Pancreas (tissue), 10 donors: ENCODE results near the gene PAX6. TPM values are rescaled to one million over a fixed set of nuclear protein-coding genes. Genes with fewer than 3 reads are reported as not detected.
"Not testable (repeated sequence)": the region's sequence is repeated elsewhere in the genome, so short reads cannot be mapped to it uniquely, and the experiment has no call there.

Source experiments
- ATAC-seq, 4 donors: fragments of 200-7000 bp; cut with Tn5 transposase; one replicate each; pipeline versions ENCODE4 v1.8.0 to v1.9.1; 2020; ENCODE audit warnings: mild to moderate bottlenecking in 4 of 4, moderate library complexity in 4 of 4
- DNase-seq, 6 donors: peaks; one replicate each; pipeline ENCODE4 v3.0.0-alpha.2; 2020
- FAIRE-seq: peaks from 2 replicates; lab custom pipeline; 2012; peaks lifted over from hg19 to GRCh38; lab: Jason Lieb, UNC
- H3K27ac ChIP-seq, 4 donors: fragments of 200-600 bp; sonication (generic); 1 replicate in 3 of 4; 2 replicates in 1 of 4; pipeline versions ENCODE4 v1.5.0 to v1.8.0; 2020
- H3K27me3 ChIP-seq, 4 donors: fragments of 200-600 bp; one replicate each; pipeline ENCODE4 v1.8.0; 2021
- H3K36me3 ChIP-seq, 3 donors: fragments of 200-600 bp; sonication (generic) in 1 of 3; one replicate each; pipeline versions ENCODE4 v1.5.0 to v1.8.0; 2020 to 2021
- H3K4me1 ChIP-seq, 3 donors: fragments of 200-600 bp; one replicate each; pipeline ENCODE4 v1.8.0; 2021
- H3K4me3 ChIP-seq, 4 donors: fragments of 200-600 bp; sonication (generic) in 2 of 4; one replicate each; pipeline versions ENCODE4 v1.5.0 to v1.8.0; 2020 to 2021
- H3K9me3 ChIP-seq, 4 donors: fragments of 200-600 bp; one replicate each; pipeline ENCODE4 v1.8.0; 2021
- CTCF ChIP-seq, 4 donors: fragments of 200-600 bp; sonication (generic) in 3 of 4; IDR thresholded peaks; one replicate each; pipeline versions ENCODE4 v1.5.0 to v1.8.0; 2021; ENCODE audit warnings: antibody characterized with exemption in 4 of 4
- WGBS, 2 donors: extraction: QIAGEN DNeasy Blood & Tissue Kit; methylation state at CpG; one replicate each; pipeline ENCODE4 v1.1.7; 2013; 5-methylcytosine and 5-hydroxymethylcytosine counted together
- intact Hi-C, 3 donors: fragments of 100-400 bp; cut with DNase I; formaldehyde crosslinking; loops; one replicate each; pipeline versions ENCODE4 v1.11.1 to v1.14.2; 2022
- polyA plus RNA-seq, 2 donors: library from polyadenylated mRNA; stranded (reverse); fragments of 200-250 nt; gene quantifications; one replicate each; pipeline ENCODE4 v1.2.3, GENCODE V29; 2013
- total RNA-seq, 6 donors: library from RNA; stranded (reverse); fragmentation: NEBNext Ultra II Directional in 4 of 6; extraction: Animal tissue kit (Norgen Biotek cat#: 25700) in 4 of 6; gene quantifications; one replicate each; pipeline versions ENCODE4 v1.2.1 to v1.2.4, GENCODE V29; 2021 to 2023
- donor health status: healthy with polysubstance abuse.
- donor health status: DM: no; HTN: no; CAD: no; lungs with moderate emphysema.
- donor health status: DM: no; HTN: no; CAD: no.
- donor health status: control.
- donor health status: control.
- donor health status: Bipolar disorder and iron deficiency.
- donor health status: DM: yes; HTN: yes; CAD: no.
- donor health status: DM: no; HTN: no; CAD: no.
- donor health status: DM: no; HTN: no; CAD: no.
- donor health status: DM: yes; HTN: yes; CAD: no.

Gene PAX6
- total and polyA plus RNA-seq, 8 donors = 2.0 to 75.0 (median 9.3) TPM

DNA sequence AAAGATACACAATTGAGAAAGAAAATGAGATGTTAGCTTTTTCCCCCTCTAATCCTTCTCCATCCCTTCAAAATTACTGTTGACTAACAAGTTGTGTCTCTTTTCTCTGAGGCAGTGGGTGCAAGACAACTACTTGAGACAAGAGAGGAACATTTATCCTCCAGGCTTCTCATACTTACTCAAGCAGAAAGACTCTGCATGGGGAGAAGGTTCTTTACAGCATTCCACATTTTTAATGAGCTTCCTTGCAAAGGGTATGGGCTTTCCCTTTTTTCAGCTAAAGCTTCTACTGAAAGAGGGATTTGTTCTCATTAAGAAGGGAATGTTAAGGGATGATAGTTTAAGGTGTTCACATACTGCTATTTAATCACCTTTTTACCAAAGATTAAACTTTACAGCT, 47.8 kb downstream of the PAX6 start:
- Histone ChIP-seq H3K4me1 (no peaks in the 10 kb centered on the region), H3K27me3 (no peaks in the 10 kb centered on the region), H3K4me3 (no peak overlapping the region), H3K36me3 (no peaks in the 10 kb centered on the region), H3K27ac (no peak overlapping the region), H3K9me3 (no peaks in the 10 kb centered on the region)
- intact Hi-C loops = no loop called here
- FAIRE-seq = no peak
- no peak for ATAC-seq
- no peak for DNase-seq
- no peak for TF ChIP-seq CTCF (IDR thresholded peaks at IDR 0.05)

- Histone ChIP-seq H3K4me1 (peaks cover 0 to 7% (median 4%) of the 10 kb centered on the region in 3 donors), H3K9me3 (no peaks in the 10 kb centered on the region), H3K27ac (no peak overlapping the region), H3K4me3 (no peak overlapping the region), H3K27me3 (no peaks in the 10 kb centered on the region), H3K36me3 (no peaks in the 10 kb centered on the region)
- no peak for FAIRE-seq
- no peak for TF ChIP-seq CTCF (IDR thresholded peaks at IDR 0.05)
- no peak for DNase-seq
- intact Hi-C loops = no loop called here
- no peak for ATAC-seq
- 91 to 96% methylated on average over 1 of the region's 1 CpG for WGBS, 2 donors
Observed at GRCh38 chr11:31761636-31762035, 49.5 kb downstream of the PAX6 start.

- no peak for TF ChIP-seq CTCF (IDR thresholded peaks at IDR 0.05)
- Histone ChIP-seq H3K27ac (no peak overlapping the region), H3K4me1 (peaks cover 0 to 9% (median 4%) of the 10 kb centered on the region in 3 donors), H3K9me3 (no peaks in the 10 kb centered on the region), H3K4me3 (no peak overlapping the region), H3K27me3 (no peaks in the 10 kb centered on the region), H3K36me3 (no peaks in the 10 kb centered on the region)
- no peak for DNase-seq
- peak in 1 of 4 donors; percentile 40 for ATAC-seq
- 31% methylated on average over 3 of the region's 3 CpGs for WGBS, 2 donors
- intact Hi-C loops = no loop called here
- no peak for FAIRE-seq
Observed at GRCh38 chr11:31757260-31757835, 53.8 kb downstream of the PAX6 start.

- 55 to 67% methylated on average over 1 of the region's 1 CpG for WGBS, 2 donors
- no peaks in the 10 kb centered on the region for H3K27me3 ChIP-seq
- FAIRE-seq = no peak
Observed at GRCh38 chr11:31747581-31747980, 63.5 kb downstream of the PAX6 start.

DNA sequence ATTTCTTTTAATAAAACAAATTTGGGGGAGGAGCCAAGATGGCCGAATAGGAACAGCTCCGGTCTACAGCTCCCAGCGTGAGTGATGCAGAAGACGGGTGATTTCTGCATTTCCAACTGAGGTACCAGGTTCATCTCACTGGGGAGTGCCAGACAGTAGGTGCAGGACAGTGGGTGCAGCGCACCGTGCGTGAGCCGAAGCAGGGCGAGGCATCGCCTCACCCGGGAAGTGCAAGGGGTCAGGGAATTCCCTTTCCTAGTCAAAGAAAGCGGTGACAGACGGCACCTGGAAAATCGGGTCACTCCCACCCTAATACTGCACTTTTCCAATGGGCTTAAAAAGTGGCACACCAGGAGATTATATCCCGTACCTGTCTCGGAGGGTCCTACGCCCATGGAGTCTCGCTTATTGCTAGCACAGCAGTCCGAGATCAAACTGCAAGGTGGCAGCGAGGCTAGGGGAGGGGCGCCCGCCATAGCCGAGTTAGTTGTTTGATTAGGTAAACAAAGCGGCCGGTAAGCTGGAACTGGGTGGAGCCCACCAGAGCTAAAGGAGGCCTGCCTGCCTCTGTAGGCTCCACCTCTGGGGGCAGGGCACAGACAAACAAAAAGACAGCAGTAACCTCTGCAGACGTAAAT, 70.3 kb downstream of the PAX6 start:
- not testable (repeated sequence) for H3K4me1 ChIP-seq, DNase-seq, H3K27ac ChIP-seq, H3K9me3 ChIP-seq, H3K36me3 ChIP-seq, FAIRE-seq, H3K27me3 ChIP-seq, ATAC-seq, H3K4me3 ChIP-seq
- WGBS, 2 donors = 93 to 96% methylated on average over 26 of the region's 26 CpGs
- intact Hi-C loops = loop anchor here in 1 of 3 donors (10.0 kb wide), 1 partner anchor 64 kb away; no protein-coding TSS in a partner anchor

More at GRCh38 chr11:31747581-31747980, 63.5 kb downstream of the PAX6 start:
- TF ChIP-seq CTCF (IDR thresholded peaks at IDR 0.05) = no peak
- Histone ChIP-seq H3K27ac (no peak overlapping the region), H3K9me3 (no peaks in the 10 kb centered on the region), H3K36me3 (no peaks in the 10 kb centered on the region), H3K4me3 (no peak overlapping the region), H3K4me1 (no peaks in the 10 kb centered on the region)
- no peak for DNase-seq
- intact Hi-C loops = loop anchor here in 1 of 3 donors (10.0 kb wide), 1 partner anchor 57 kb away; no protein-coding TSS in a partner anchor
- no peak for ATAC-seq
